GM21367 (cell line): ENCODE results near the gene CLIP2.
"Not testable (repeated sequence)": the region's sequence is repeated elsewhere in the genome, so short reads cannot be mapped to it uniquely, and the experiment has no call there.

Experiments
- ATAC-seq: cut with Tn5 transposase; IDR thresholded peaks from one replicate; pipeline ENCODE4 v1.9.1; 2021; ENCODE audit not compliant: unreplicated experiment

CLIP2 gene

GRCh38 chr7:74289018-74289658 lies at the start of gene CLIP2:
Gene CLIP2, plus strand, starts transcription at chr7:74289407. Its CDS starts 28,140 bp downstream, at chr7:74317547.
- no peak for ATAC-seq

- ATAC-seq = no peak
These were observed 48.7 kb upstream of the CLIP2 start for GRCh38 chr7:74240482-74240881.

GRCh38 chr7:74242122-74242443 lies 47.1 kb upstream of the CLIP2 start:
- no peak for ATAC-seq

GRCh38 chr7:74246497-74246896 lies 42.7 kb upstream of the CLIP2 start:
- ATAC-seq = no peak

- no peak for ATAC-seq
These were observed 41.1 kb upstream of the CLIP2 start for GRCh38 chr7:74248156-74248555.

- not testable (repeated sequence) for ATAC-seq
These were observed 40.1 kb upstream of the CLIP2 start for GRCh38 chr7:74249058-74249457.

- ATAC-seq = no peak
These were observed 36.3 kb upstream of the CLIP2 start for GRCh38 chr7:74252893-74253292.

- no peak for ATAC-seq
These were observed 35.9 kb upstream of the CLIP2 start for GRCh38 chr7:74253331-74253730.

- ATAC-seq = no peak
These were observed 35.4 kb upstream of the CLIP2 start for GRCh38 chr7:74253835-74254128.

GRCh38 chr7:74254129-74254857 lies 34.9 kb upstream of the CLIP2 start, which contains the start of gene RFC2:
Gene RFC2, minus strand, starts transcription at chr7:74254399. Its CDS starts 16 bp downstream, at chr7:74254383.
- peak; percentile 93 for ATAC-seq

- ATAC-seq = no peak
These were observed 34.3 kb upstream of the CLIP2 start for GRCh38 chr7:74254858-74255379.

- ATAC-seq = not testable (repeated sequence)
These were observed 33.7 kb upstream of the CLIP2 start for GRCh38 chr7:74255461-74255860.

- ATAC-seq = no peak
These were observed 32.5 kb upstream of the CLIP2 start for GRCh38 chr7:74256491-74257408.

GRCh38 chr7:74258639-74259038 lies 30.6 kb upstream of the CLIP2 start:
- ATAC-seq = no peak

- no peak for ATAC-seq
These were observed 26.4 kb upstream of the CLIP2 start for GRCh38 chr7:74262639-74263398.

GRCh38 chr7:74263399-74264120 lies 25.6 kb upstream of the CLIP2 start:
- ATAC-seq = no peak

GRCh38 chr7:74266191-74266963 lies 22.8 kb upstream of the CLIP2 start:
- no peak for ATAC-seq

- ATAC-seq = no peak
These were observed 21.2 kb upstream of the CLIP2 start for GRCh38 chr7:74267756-74268565.
